Fibroblast of pulmonary artery (primary cell): ENCODE data around the gene AGAP1.

Source experiments
- DNase-seq: peaks from one replicate; pipeline ENCODE4 v3.0.0-alpha.2; 2010; ENCODE audit warnings: low read depth
- H3K4me3 ChIP-seq: replicated peaks from 2 replicates; pipeline ENCODE4 v1.5.1; 2011; ENCODE audit warnings: low read depth, mild to moderate bottlenecking, control low read depth, low read length, moderate library complexity
- CTCF ChIP-seq: IDR thresholded peaks from 2 replicates; pipeline ENCODE4 v1.5.1; 2011; ENCODE audit warnings: mild to moderate bottlenecking, control low read depth, low read length, inconsistent platforms; ENCODE audit errors: missing control alignments

AGAP1 gene

GRCh38 chr2:235937526-235937925 lies 443.7 kb downstream of the AGAP1 start:
- DNase-seq = no peak
- no peak overlapping the region for H3K4me3 ChIP-seq
- TF ChIP-seq CTCF = no peak

DNA sequence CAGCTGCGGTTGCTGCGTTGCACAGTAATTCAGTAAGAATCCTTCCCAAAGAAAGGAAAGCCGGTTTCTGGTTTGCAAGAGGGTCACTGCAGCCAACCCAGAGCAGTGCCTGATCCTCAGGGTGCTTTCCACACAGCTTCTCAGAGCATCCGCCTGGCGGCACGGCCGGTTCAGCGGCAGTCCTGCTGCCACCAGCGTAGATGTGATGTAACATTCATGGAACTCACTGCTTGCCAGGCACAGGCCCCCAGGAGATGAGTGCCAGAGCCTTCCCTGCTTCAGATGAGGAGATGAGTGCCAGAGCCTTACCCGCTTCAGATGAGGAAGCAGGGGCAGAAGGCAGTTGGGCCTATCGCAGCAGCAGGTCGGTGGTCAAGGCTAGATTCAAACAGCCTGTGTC lies 444.1 kb downstream of the AGAP1 start:
- DNase-seq = no peak
- no peak overlapping the region for H3K4me3 ChIP-seq
- TF ChIP-seq CTCF = no peak

DNA sequence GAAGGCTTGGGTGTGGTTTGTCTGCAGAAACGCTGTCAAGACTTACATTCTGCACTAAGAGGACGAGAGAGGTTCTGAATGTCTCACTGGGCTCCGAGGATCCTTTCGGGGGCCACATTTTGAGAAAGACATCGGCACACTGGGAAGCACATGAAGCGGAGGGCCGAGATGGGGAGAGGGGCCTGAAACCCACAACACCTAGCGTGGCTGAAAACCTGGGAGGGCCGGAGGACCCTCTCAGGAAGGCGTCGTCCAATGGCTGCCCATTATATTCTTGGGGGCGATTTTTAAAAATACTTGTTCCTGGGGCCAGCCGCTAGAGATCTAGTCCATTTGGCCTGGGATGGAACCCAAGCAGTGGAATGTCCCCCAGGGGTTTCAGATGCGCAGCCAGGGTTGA lies 444.8 kb downstream of the AGAP1 start:
- DNase-seq = no peak
- no peak for TF ChIP-seq CTCF
- H3K4me3 ChIP-seq = no peak overlapping the region

DNA sequence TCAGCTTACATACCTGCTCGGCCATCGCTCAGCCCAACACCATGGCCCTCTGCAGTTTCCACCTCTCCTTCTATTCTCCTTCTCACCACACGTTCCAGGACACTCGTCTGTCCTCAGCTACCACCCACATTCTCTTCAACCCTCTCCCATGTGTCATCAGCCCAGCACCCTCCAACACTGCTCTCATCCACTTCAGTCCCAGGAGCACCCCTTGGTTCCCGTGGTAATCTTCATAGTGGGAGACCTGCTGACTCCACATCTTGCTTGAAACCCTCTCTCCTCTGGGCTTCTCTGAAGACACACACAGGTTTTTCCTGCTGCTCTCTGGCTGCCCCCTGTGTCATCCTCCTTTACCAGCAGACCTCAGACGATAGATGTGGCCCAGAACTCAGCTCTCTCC lies 445.6 kb downstream of the AGAP1 start:
- no peak for TF ChIP-seq CTCF
- no peak for DNase-seq
- H3K4me3 ChIP-seq = no peak overlapping the region

GRCh38 chr2:235940330-235940729 lies 446.5 kb downstream of the AGAP1 start:
- no peak overlapping the region for H3K4me3 ChIP-seq
- DNase-seq = peak; percentile 98
- TF ChIP-seq CTCF = no peak

GRCh38 chr2:235944591-235944990 lies 450.7 kb downstream of the AGAP1 start:
- H3K4me3 ChIP-seq = no peak overlapping the region
- no peak for DNase-seq

More at GRCh38 chr2:235944591-235944990, 450.7 kb downstream of the AGAP1 start:
- no peak for TF ChIP-seq CTCF
